HG03025 (cell line): Measurements from ENCODE around the gene RHBDD1.

Experiments used
- ATAC-seq: cut with Tn5 transposase; IDR thresholded peaks from one replicate; pipeline ENCODE4 v1.9.1; 2021; ENCODE audit warnings: mild to moderate bottlenecking, moderate library complexity; ENCODE audit not compliant: unreplicated experiment, low FRiP score

RHBDD1 gene, protein sequence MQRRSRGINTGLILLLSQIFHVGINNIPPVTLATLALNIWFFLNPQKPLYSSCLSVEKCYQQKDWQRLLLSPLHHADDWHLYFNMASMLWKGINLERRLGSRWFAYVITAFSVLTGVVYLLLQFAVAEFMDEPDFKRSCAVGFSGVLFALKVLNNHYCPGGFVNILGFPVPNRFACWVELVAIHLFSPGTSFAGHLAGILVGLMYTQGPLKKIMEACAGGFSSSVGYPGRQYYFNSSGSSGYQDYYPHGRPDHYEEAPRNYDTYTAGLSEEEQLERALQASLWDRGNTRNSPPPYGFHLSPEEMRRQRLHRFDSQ

DNA sequence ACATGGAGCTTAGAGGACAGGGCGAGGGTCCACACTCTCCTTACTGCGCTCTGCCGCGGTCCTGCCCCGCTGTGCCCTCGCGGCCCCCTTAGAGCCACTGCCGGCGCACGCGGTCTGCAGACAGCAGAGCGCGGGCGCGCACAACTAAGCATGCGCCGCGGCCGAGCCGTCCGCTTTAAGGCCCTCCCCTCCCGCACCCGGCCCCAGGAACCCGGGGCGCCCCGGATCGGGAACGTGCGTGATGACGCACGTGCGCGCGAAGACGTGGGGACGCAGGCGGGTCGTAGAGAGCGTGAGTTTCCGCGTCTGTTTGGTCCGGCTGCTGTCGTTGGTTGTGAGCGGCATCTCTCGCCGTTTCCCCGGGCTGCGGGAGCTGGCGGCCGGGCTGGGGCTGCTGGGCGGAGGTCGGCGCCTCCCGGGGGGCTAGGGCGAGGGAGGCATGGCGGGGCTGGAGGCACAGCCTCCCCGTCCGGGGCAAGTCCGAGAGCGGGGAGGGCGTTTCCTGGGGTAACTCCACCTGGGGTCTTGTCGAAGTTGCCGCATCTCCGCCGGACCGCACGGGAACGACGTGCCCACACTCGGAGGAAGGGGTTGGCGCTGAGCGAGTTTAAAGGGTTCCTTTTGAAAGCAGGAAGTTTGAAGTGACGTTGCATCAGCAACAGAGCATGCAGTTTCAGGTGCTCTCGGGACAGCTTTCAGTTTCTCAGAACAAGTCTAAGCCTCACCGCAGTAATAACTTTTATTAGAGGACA lies at the start of gene RHBDD1:
Gene RHBDD1, plus strand, starts transcription at position 259 of the 752 bp plus-strand sequence. CDS start 28,640 bp downstream, outside the sequence.
- ATAC-seq, result peak; percentile 89

DNA sequence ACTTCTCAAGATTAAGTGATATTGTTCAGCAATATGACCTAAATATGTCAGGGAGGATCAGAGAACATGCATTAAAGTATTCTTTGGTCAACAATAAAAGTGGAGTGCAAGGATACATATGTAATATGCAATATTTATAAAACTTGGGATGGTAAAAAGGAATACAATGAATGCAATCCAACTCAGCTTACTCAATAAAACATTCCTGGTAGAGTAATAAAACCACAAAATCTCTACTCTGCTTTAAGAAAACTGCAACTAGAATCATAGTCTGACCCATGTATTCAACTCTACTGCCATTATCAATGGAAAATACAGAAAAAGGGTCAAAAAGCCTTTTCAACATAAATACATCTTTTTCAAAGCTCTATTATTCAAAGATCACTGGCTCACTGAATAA lies 47.8 kb upstream of the RHBDD1 start:
- no peak for ATAC-seq

DNA sequence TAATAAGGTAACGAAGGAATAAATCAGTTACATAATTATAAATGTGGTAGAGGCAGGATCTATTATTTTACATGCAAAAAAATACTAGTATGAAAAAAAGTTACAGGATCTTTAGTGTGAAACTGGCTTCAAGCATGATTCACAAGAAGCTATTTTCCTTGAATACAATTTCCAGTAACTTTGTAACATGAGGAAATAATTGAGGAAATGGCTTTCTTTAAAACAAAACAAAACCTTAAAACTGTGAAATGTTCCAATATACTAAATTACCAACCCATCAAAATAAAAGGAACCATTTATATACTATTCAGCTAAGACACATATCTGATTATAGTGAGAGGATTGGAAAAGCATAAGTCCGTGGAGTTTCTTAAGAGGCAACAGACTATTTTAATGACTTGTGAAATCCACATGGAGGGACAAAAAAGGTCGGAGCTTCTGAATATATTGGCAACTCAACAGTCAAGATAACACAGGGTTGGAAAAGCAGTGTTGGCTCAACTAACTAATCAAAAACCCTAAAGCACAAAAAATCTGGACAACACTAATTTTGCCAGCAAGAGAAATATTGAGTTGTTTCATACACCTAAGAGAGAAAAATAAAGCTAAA lies 46.9 kb upstream of the RHBDD1 start:
- ATAC-seq, result no peak

DNA sequence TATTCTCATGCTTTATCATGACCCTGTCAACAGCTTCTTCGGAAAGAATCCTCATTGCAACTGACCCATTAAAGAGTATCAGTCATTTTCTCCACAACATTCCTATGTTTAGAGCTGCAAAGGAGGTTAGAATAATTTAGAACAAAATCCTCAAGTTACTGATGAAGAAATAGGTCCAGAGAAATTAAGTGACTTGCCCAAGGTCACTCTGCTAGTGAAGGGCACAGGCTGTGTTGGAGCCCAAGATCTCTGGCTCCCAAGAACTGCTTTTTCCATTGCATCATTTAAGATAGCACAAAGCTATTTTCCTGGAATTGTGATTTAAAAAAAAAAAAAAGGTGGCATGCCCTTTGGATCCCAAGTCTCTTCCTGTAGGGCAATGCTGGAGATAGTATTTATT lies 45.8 kb upstream of the RHBDD1 start:
- ATAC-seq, result no peak

DNA sequence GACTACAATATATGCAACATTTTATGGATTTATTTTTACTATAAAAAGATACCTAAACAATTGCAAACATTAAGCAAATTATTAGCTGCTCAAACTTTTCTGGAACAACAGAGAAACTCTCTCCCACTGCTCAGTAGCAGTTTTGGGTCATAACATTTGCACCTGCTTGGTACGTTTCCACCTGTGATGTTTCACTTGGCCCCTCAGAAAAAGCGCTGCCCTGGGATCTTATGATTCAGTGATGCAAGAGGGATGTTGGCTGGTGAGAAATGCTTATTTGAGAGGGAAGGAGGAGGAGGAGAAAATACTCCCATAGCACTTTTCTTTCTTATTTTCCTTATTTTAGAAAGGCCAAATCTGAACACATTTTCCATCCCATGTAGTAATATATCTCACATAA lies 45.4 kb upstream of the RHBDD1 start:
- ATAC-seq, result no peak

DNA sequence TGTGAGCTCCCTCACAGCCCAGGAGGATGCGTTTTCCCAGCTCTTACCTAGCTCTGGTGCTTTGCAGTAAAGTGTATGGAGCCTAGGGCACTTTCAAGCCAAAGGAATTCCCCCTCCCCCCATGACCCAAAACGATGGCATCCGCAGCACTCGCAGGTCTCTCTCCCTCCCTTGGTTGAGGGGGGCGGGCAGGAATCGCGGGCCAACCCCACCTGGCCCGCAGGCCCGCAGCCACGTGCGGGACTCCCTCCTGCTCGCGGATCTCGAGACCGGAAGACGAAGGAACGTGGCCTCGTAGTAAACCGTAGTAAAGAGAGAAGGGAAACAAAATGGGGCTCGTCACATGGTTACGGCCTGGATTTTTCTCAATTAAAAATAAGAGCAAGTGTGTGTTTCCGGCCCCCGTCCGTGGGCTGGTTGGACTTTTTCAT lies 44.8 kb upstream of the RHBDD1 start:
- ATAC-seq, result peak; percentile 66

DNA sequence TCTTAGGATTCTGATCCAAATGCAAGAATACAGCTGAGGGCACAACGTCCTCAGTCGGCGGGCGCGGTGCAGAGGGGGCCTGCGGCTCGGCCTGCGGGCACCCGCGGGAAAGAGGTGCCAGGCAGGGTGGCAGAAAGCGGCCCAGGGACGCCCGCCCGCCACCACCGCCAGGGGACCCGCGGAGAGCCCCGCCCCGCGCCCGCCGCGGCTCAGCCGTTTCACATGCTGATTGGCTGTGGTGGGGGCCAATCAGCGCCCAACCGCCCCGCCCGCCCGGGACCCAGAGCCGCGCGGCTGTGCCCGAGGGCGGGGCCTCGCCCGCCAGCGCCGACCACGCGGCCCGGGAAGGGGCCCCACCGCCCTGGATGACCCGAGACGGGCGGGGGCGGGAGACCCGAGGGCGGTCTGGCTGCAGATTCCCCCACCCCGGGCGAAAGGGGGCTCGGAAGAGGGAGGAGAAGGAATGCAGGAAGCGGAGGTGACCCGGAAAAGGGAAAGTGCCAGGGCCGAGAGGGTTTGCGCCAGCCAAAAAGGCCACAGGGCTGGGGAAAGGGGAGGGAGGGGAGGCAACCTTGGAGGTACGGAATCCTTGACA lies 44.3 kb upstream of the RHBDD1 start:
- peak; percentile 98 for ATAC-seq

DNA sequence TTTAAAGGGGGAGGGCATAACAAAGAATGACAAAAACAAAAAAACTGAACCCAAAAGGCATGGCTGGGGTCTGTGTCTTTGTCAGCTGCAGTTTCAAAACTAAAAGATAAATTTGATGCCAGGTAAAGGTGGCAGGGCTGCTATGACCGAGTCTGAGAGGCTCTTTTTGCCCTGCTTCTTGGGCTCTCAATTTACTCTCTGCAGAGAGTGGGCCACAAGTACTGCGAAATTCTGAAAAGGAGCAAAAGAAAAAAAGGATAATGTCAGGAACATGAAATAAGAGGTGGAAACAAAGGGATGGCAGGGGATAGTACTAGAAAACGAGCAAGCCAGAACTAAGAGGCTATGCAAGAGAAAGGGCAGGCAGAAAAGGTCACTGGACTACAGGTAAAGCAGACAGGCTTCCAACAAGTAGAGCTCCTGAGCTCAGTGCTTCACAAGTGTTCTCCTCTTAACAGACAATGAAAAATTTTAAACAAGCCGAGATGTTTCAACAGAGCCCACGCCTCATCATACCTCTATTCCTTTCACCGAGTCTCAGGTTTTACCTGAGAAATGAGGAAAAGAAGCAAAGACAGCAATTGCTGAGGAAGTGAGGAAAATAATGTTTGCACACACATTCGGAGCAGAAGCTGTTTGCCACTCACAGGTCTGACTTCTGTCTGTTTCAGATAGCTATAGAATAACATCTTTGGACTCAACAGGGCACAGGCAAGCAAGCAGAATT lies 43.5 kb upstream of the RHBDD1 start:
- ATAC-seq, result peak; percentile 1

DNA sequence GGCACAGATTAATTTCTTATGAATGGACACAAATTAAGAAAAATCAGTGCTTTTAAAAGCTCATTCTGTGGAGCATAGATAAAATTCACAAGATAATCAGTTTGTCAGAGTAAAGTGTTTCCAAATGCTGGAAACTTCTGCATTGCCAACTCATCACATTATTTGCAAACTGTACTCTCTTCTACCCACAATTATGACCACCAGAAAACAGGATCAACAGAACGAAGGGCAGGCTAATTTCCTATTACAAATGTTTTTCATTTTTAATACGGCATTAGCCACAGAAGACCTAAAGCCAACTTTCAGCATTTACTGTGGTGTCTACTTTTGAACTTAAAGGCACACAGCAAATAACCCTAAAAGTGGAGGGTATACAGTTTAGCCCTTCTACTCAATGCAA lies 42.2 kb upstream of the RHBDD1 start:
- no peak for ATAC-seq

DNA sequence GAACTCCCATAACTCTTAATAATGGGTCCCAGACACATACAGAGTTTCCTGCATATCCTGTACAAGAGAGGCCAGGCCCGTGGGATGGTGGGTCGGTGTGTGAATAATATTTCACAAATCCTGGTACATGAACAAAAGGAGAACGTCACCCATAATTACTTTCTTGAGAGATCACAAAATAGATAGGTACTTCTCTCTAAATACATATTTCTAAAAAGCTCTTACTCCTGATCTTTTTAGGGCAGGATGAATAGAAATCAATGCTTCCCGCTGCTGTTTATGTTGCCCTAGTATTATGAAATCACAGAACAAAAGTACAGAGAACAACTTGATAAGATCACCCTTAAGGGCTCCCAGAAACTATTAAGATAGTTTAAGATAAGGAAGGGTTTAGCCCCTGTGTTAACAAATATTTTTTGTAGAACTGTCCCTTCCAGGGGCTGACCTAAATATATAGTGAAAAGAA lies 41.6 kb upstream of the RHBDD1 start:
- ATAC-seq, result no peak

DNA sequence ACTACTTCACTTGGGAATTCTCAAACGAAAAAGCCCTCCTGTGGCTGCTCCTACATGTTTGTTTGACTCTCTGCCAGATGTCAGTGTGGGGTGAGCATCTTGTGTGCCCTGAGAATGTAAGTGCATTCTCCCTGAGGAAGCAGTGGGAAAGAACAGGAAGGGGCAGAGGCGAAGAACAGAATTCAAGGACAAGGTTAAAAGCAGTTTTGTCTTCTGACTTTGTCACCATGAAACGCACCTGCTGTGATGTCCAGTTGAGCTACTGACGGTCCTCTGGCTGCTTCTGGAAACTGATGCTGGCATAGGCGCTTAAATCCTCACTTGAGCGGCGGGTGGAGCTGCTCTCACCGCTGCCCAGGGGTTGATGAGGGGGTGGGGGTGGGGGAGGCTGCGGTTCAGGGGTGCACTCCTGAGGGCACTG lies 41.1 kb upstream of the RHBDD1 start:
- no peak for ATAC-seq

DNA sequence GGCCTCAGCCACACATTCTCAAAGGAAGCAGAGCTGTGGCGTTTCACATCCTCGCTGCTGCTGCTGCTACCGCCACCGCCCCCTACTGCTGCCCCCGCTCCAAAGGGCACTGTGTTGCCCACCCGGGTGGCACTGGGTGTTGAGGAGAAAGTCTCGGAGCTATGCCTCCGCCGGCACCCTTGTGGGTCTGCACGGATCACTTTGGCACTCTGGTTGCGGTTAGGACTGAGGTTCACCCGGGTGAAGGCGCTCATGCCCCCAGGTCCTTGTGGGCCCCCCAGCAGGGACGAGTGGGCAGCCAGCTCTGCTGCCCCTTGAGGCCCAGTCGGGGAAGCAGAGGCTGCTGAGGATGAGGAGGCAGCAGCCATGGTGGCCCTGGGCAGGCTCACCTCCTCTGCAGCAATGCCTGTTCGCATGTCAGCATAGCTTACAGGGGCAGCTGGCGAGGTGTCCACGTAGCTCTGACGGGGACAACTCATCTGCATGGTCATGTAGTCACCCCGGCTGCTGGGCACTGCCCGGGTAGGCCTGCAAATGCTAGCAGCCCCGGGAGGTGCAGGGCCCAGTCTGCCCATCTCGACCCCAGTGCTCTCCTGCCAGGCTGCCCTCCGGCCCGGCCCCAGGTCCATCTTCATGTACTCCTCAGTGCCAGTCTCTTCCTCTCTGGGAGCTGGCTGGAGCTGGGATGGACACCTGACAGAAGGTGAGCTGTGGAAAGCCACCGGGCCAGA lies 40.4 kb upstream of the RHBDD1 start:
- no peak for ATAC-seq

DNA sequence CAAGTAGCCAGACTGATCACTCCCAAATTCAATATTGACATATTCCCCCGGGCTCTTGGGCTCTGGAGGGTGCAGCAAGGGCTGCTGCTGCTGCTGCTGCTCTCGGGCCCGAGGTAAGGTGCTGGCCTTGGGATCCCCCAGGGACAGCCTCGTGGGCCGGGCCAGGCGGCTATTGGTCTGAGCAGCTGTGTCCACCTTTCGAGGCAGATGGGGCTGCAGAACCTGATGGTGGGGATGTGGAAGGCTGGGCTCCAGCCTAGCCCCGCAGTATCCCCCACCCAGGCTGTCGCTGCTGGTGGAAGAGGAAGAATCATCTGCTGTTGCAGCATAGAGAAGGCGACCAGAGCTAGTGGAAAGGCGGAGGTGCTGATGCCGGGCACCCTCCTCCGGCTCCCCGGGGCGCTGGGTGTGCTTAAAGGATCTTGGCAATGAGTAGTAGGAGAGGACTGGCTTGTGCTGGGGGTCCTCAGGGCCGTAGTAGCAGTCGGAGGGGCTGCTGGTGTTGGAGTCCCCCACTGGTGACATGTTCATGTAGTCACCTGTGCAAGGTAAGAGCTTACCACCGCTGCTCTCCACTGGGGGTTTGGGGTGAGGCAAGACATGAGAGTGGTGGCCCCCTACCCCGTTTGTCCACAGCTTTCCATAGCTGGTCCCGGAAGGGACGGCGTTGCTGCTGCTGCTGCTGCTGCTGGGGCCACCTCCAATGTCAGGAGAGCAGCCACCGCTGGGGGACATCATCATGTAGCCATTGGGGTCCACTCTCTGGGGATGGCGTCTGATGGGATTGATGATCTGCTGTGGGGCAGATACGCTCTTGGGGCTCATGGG lies 39.6 kb upstream of the RHBDD1 start:
- no peak for ATAC-seq

DNA sequence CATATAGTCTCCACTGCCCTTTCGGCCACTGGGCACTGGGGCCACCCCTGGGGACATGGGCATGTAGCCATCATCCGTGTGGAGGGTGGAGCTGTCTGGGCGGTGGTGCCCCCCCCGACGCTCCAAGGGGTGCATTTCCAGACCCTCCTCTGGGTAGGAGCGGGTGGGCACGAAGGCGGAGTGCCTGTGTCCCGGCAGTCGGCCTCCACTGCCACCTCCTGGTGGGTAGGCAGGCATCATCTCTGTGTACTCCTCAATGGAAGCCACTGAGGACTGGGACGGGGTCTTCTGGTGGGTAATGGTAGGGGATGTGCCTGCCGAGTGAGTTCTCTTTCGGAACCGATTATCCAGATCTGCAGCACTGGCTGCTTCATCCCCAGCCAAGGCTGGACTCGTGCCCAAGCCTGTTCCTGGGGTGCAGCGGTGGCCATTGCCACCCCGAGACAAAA lies 39.0 kb upstream of the RHBDD1 start:
- ATAC-seq, result no peak

DNA sequence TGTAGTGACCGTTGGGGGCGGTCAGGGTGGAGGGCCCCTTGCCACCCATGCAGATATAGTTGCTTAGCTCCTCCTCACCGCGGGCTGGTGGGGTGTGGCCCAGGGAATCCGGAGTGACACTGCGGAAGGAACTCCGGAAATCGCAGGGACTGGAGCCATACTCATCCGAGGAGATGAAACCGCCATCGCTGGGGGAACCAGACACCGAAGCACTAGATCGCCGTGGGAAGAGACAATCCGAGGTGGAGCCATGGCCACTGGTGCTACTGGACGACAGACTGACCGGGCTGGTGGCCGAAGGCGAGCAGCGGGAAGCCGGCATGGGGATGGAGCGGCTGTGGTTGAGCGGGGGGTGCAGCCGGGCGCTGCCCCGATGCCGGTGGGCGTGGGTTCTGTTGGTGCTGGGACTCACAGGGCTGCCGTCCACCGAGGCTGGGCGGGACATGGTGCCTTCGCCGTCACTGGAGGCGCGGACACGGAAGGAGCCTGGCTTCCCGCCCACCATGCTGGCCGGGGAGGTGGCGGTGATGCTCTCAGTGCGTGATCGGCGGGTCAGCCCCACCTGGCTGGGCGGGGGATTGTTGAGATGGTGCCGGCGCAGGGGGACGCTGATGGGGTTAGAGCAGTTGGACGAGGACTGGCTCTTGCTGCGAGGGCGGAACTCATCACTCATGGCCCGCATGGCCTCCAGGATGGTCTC lies 38.4 kb upstream of the RHBDD1 start:
- no peak for ATAC-seq

DNA sequence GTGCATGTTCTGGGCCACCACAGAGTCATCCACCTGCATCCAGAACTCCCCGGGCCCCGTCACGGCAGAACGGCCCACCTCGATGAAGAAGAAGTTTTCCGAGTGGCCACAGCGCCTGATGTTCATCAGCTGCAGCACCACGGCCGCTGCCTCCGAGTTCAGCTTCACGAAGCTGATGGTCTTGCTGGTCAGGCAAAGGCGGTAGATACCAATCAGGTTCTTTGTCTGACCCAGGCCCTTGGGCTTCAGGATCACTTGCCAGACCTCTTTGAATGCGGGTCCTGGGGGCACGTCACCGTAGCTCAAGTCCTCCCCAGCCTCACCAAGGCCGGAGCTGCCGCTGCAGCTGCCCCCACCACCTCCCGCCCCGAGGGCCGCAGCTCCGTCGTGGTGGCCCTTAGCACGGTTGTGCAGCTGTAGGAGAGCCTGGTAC lies 37.8 kb upstream of the RHBDD1 start:
- ATAC-seq, result no peak

DNA sequence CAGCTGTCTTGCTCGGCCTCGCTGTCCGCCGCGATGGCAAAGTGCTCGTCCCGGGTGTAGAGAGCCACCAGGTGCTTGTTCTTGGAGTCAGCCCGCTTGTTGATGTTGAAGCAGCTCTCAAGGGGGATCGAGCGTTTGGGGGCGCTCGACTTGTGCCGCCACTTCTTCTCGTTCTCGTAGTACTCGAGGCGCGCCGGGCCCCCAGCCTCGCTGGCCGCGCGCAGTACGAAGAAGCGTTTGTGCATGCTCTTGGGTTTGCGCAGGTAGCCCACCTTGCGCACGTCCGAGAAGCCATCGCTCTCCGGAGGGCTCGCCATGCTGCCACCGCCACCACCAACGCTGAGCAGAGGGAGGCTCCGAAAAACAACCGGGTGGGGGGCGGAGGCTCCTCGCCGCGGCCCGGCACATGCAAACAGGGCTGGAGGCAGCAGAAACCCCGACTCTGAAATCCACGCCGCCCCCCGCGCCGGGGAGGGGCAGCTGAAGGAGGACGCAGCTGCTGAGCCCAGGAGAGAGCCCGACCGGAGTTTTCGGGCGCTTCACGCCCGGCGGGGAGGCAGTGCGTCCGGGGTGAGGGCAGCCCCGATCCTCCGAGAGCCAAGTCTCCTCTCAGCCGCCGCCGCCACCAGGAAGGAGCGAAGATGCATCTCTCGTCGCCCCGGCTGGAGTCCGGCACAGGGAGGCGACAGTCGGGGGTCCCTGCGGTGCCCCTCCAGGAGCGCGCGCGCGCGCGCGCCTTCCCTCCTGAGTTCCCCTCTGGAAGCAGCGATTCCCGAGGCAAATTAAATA lies 37.2 kb upstream of the RHBDD1 start:
- peak; percentile 24 for ATAC-seq
